HG03469 (cell line): ENCODE measurements around the gene FAM221B.

Experiments used
- ATAC-seq: cut with Tn5 transposase; IDR thresholded peaks from one replicate; pipeline ENCODE4 v1.9.1; 2021; ENCODE audit warnings: mild to moderate bottlenecking, moderate library complexity, moderate number of reproducible peaks; ENCODE audit not compliant: unreplicated experiment

The FAM221B gene

GRCh38 chr9:35792024-35792813 lies 36.3 kb downstream of the FAM221B start:
- ATAC-seq: no peak

GRCh38 chr9:35791297-35791921 lies 37.1 kb downstream of the FAM221B start, which contains the start of gene NPR2:
TSS of gene NPR2 (plus strand) at chr9:35791591. CDS start at chr9:35792409, 818 bp downstream.
- ATAC-seq: no peak

GRCh38 chr9:35790385-35791296 lies 37.9 kb downstream of the FAM221B start:
- ATAC-seq: no peak

- no peak for ATAC-seq
Measured at GRCh38 chr9:35790025-35790384, 38.5 kb downstream of the FAM221B start.

GRCh38 chr9:35789541-35789940 lies 39.0 kb downstream of the FAM221B start:
- no peak for ATAC-seq

- no peak for ATAC-seq
Measured at GRCh38 chr9:35783418-35783817, 45.1 kb downstream of the FAM221B start.

GRCh38 chr9:35781066-35781465 lies 47.5 kb downstream of the FAM221B start:
- no peak for ATAC-seq

- ATAC-seq: no peak
Measured at GRCh38 chr9:35778496-35778895, 50.0 kb downstream of the FAM221B start.

- no peak for ATAC-seq
Measured at GRCh38 chr9:35776018-35776417, 52.5 kb downstream of the FAM221B start.

- no peak for ATAC-seq
Measured at GRCh38 chr9:35774907-35775635, 53.5 kb downstream of the FAM221B start.

- ATAC-seq: no peak
Measured at GRCh38 chr9:35771943-35772342, 56.6 kb downstream of the FAM221B start.

- ATAC-seq: no peak
Measured at GRCh38 chr9:35771534-35771933, 57.0 kb downstream of the FAM221B start.

- no peak for ATAC-seq
Measured at GRCh38 chr9:35771075-35771433, 57.5 kb downstream of the FAM221B start.

- ATAC-seq: no peak
Measured at GRCh38 chr9:35769763-35770162, 58.8 kb downstream of the FAM221B start.

- ATAC-seq: no peak
Measured at GRCh38 chr9:35767458-35767857, 61.1 kb downstream of the FAM221B start.

GRCh38 chr9:35766997-35767396 lies 61.5 kb downstream of the FAM221B start:
- no peak for ATAC-seq
